Right lobe of liver (tissue), 6 donors: ENCODE data around the gene EXD1. TPM values are rescaled to one million over a fixed set of nuclear protein-coding genes. Genes with fewer than 3 reads are reported as not detected.

Source experiments
- ATAC-seq, 4 donors: fragments of 200-7000 bp; cut with Tn5 transposase; one replicate each; pipeline ENCODE4 v1.9.1; 2020; ENCODE audit warnings: mild to moderate bottlenecking in 4 of 4, moderate library complexity in 4 of 4
- DNase-seq, 3 donors: peaks; one replicate each; pipeline ENCODE4 v3.0.0-alpha.2; 2020
- H3K27ac ChIP-seq, 3 donors: fragments of 200-600 bp; one replicate each; pipeline ENCODE4 v1.8.0; 2022
- H3K27me3 ChIP-seq, 2 donors: fragments of 200-600 bp; one replicate each; pipeline ENCODE4 v1.8.0; 2022
- H3K36me3 ChIP-seq, 4 donors: fragments of 200-600 bp; sonication (generic) in 1 of 4; one replicate each; pipeline versions ENCODE4 v1.5.1 to v1.8.0; 2017 to 2022; ENCODE audit warnings: control low read depth in 1 of 4
- H3K4me1 ChIP-seq, 4 donors: fragments of 200-600 bp; sonication (generic) in 1 of 4; one replicate each; pipeline versions ENCODE4 v1.5.1 to v1.8.0; 2017 to 2022; ENCODE audit warnings: control low read depth in 1 of 4
- H3K4me3 ChIP-seq, 3 donors: fragments of 200-600 bp; one replicate each; pipeline ENCODE4 v1.8.0; 2022
- H3K9me3 ChIP-seq, 4 donors: fragments of 200-600 bp; sonication (generic) in 1 of 4; one replicate each; pipeline versions ENCODE4 v1.5.1 to v1.8.0; 2017 to 2022; ENCODE audit warnings: control low read depth in 1 of 4
- POLR2A ChIP-seq: fragments of 450-650 bp; IDR thresholded peaks from one replicate; pipeline ENCODE4 v1.6.1; 2017; ENCODE audit warnings: antibody characterized with exemption, mild to moderate bottlenecking
- WGBS: methylation state at CpG from one replicate; pipeline ENCODE4 v1.1.6; 2018; ENCODE audit warnings: low coverage, low lambda C conversion rate; ENCODE audit not compliant: insufficient coverage; ENCODE audit errors: missing lambda C conversion rate; 5-methylcytosine and 5-hydroxymethylcytosine counted together
- intact Hi-C, 2 donors: fragments of 100-400 bp; cut with DNase I; formaldehyde crosslinking; loops; one replicate each; pipeline versions ENCODE4 v1.11.2 to v1.14.1; 2022
- total RNA-seq, 6 experiments: library from RNA; depleted of rRNA in 2 of 6; stranded (reverse); fragments of >200 nt in 2 of 6; fragmentation: NEBNext Ultra II Directional in 3 of 6; extraction: Animal tissue kit (Norgen Biotek cat#: 25700) in 3 of 6; gene quantifications; one replicate each; pipeline versions ENCODE4 v1.1.0 to v1.2.4, GENCODE V29; 2016 to 2023
- TF ChIP-seq, protein P1 (sequence below), 4 donors: fragments of 200-600 bp in 3 of 4; fragments of 450-650 bp in 1 of 4; IDR thresholded peaks; one replicate each; pipeline versions ENCODE4 v1.5.1 to v1.8.0; 2016 to 2022; ENCODE audit warnings: antibody characterized with exemption in 4 of 4, mild to moderate bottlenecking in 2 of 4
- donor health status: DM: no; HTN: yes; CAD: no.
- donor health status: DM: no; HTN: no; CAD: no.
- donor health status: DM: no; HTN: no; CAD: no.
- donor health status: DM: no; HTN: yes; CAD: no.
- donor health status: DM: no; HTN: yes; CAD: no.

Gene EXD1
- total RNA-seq, 6 experiments from 2014 or later = 0.22 TPM; not detected in 5

DNA sequence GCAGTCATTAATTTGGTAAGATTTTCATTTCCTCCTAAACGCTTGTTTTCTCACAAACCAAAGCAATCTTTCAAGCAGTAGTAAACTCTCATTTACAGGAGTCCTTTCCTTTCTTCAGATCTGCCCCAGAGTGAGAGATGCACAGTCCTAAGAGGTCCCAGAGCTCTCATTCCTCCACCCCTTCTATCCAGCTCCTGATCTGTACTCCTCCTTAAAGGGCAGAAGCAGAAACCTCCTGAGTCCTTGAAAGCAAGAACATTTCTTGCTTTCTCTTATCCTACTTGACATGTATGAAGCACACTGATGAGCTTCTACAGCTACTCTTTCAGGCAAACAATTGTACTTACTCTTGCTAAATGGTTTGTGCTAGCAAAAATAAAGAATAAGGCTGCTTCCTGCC lies 11.7 kb downstream of the EXD1 start:
- TF ChIP-seq POLR2A = no peak
- TF ChIP-seq, protein P1, sequence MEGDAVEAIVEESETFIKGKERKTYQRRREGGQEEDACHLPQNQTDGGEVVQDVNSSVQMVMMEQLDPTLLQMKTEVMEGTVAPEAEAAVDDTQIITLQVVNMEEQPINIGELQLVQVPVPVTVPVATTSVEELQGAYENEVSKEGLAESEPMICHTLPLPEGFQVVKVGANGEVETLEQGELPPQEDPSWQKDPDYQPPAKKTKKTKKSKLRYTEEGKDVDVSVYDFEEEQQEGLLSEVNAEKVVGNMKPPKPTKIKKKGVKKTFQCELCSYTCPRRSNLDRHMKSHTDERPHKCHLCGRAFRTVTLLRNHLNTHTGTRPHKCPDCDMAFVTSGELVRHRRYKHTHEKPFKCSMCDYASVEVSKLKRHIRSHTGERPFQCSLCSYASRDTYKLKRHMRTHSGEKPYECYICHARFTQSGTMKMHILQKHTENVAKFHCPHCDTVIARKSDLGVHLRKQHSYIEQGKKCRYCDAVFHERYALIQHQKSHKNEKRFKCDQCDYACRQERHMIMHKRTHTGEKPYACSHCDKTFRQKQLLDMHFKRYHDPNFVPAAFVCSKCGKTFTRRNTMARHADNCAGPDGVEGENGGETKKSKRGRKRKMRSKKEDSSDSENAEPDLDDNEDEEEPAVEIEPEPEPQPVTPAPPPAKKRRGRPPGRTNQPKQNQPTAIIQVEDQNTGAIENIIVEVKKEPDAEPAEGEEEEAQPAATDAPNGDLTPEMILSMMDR (IDR thresholded peaks at IDR 0.05) = no peak
- no peak for DNase-seq
- no peak for ATAC-seq
- Histone ChIP-seq H3K36me3 (no peaks in the 10 kb centered on the region), H3K27ac (no peak overlapping the region), H3K27me3 (no peaks in the 10 kb centered on the region), H3K9me3 (no peaks in the 10 kb centered on the region), H3K4me3 (no peak overlapping the region), H3K4me1 (no peaks in the 10 kb centered on the region)
- intact Hi-C loops = no loop called here
- 38% methylated on average over 1 of the region's 1 CpG for WGBS

DNA sequence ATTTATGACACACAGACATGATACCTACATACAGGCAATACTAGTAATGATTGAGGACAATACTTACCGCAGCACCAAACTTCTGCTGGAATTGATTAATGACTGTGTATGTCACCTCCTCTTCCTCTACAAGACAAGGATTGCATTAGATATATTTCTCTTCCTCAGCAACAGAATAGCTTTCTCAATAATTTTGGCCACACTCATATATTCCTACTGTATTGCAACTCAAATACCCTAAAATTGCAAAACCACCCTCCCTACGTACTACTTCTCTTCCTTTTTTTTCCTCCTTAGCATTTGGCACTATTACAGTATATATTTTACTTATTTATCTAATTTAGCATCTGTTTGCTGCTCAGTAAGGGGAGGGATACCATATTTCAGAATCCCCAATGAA lies 14.8 kb downstream of the EXD1 start:
- no peak overlapping the region for H3K4me3 ChIP-seq

DNA sequence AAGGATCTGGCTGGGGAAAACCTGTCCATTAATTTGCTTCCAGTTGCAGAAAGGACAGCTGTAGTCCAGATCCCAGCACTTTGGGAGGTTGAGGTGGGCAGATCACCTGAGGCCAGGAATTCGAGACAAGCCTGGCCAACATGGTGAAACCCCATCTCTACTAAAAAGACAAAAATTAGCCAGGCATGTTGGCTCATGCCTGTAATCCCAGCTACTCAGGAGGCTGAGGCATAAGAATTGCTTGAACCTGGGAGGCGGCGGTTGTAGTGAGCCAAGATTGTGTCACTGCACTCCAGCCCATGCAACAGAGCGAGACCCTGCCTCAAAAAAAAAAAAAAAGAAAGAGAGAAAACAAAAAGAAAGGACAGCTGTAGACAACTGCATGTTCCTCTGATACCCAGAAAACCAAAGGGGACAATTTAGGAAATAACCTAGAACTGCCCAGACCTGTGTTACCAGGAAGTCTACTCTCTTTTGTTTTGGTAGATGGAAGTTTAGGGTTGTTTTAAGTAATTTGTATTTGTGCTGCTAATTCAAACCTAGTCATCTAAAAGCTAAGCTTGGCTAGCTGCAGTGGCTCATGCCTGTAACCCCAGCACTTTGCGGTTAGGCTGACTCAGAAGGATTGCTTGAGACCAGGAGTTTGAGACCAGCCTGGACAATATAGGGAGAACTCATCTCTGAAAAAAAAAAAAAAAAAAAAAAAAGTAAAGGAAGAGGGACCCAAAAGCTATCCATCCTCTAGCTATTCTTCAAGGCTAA lies 22.7 kb downstream of the EXD1 start:
- WGBS = 97% methylated on average over 4 of the region's 5 CpGs
- Histone ChIP-seq H3K36me3 (no peaks in the 10 kb centered on the region), H3K27ac (no peak overlapping the region), H3K27me3 (no peaks in the 10 kb centered on the region), H3K4me3 (no peak overlapping the region), H3K4me1 (no peaks in the 10 kb centered on the region), H3K9me3 (no peaks in the 10 kb centered on the region)
- TF ChIP-seq POLR2A = no peak
- TF ChIP-seq, protein P1 (IDR thresholded peaks at IDR 0.05) = no peak
- no peak for ATAC-seq
- DNase-seq = no peak
- intact Hi-C loops = no loop called here

More for the DNA sequence above, 14.8 kb downstream of the EXD1 start:
- DNase-seq = no peak
- no peak overlapping the region for H3K27ac ChIP-seq
- H3K9me3 ChIP-seq = no peaks in the 10 kb centered on the region
- H3K27me3 ChIP-seq = no peaks in the 10 kb centered on the region
- no peak for TF ChIP-seq POLR2A
- TF ChIP-seq, protein P1 (IDR thresholded peaks at IDR 0.05) = no peak
- H3K4me1 ChIP-seq = no peaks in the 10 kb centered on the region
- intact Hi-C loops = no loop called here
- no peak for ATAC-seq
- 57% methylated on average over 2 of the region's 2 CpGs for WGBS
- no peaks in the 10 kb centered on the region for H3K36me3 ChIP-seq

DNA sequence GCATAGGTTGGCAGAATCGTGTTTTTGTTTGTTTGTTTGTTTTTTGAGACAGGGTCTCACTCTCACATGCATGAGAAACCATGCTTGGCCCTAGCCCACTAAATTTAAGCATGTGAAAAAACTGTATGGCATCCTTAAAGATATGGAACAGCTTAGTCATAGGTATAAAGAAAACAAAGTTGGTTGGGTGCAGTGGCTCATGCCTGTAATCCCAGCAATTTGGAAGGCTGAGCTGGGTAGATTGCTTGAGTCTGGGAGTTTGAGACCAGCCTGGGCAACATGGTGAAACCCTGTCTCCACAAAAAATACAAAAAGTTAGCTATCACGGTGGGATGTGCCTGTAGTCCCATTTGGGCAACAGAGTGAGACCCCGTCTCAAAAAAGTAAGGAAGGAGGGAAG lies 25.2 kb downstream of the EXD1 start:
- Histone ChIP-seq H3K27me3 (no peaks in the 10 kb centered on the region), H3K9me3 (no peaks in the 10 kb centered on the region), H3K4me3 (no peak overlapping the region), H3K36me3 (no peaks in the 10 kb centered on the region), H3K4me1 (no peaks in the 10 kb centered on the region), H3K27ac (no peak overlapping the region)
- intact Hi-C loops = no loop called here
- WGBS = 70% methylated on average over 2 of the region's 3 CpGs
- DNase-seq (no peak), ATAC-seq (no peak)
- TF ChIP-seq, protein P1 (IDR thresholded peaks at IDR 0.05) = no peak
- no peak for TF ChIP-seq POLR2A
